ENCODE data around the gene OGFOD3. TPM values are rescaled to one million over a fixed set of nuclear protein-coding genes. Genes with fewer than 3 reads are reported as not detected.
A peak's percentile ranks its signal among the peaks of the same experiment; 100 is the strongest.

Gene OGFOD3
- total and polyA plus RNA-seq, 9 donors, result 17.2 to 25.9 (median 23.2) TPM

- Histone ChIP-seq H3K27me3 (ENCODE audit: control insufficient read depth, insufficient read depth, low read length) (no peaks in the 10 kb centered on the region), H3K9me3 (replicated peaks; ENCODE audit: control insufficient read depth, low read depth, low read length) (no peaks in the 10 kb centered on the region), H3K4me3 (ENCODE audit: low read length) (no peak overlapping the region), H3K4me1 (ENCODE audit: control insufficient read depth, insufficient read depth, low read length) (peaks cover 47% of the 10 kb centered on the region), H3K27ac (ENCODE audit: low read length) (peak overlapping the region; percentile 89), H3K36me3 (ENCODE audit: control insufficient read depth, insufficient read depth, low read length) (peaks cover 31% of the 10 kb centered on the region)
- peak; percentile 96 for DNase-seq
- WGBS (ENCODE audit: insufficient coverage), result 10% methylated on average over 13 of the region's 13 CpGs
Measured at GRCh38 chr17:82399041-82399441, 19.3 kb downstream of the OGFOD3 start.

GRCh38 chr17:82397449-82398335 lies 20.7 kb downstream of the OGFOD3 start:
- peaks cover 47% of the 10 kb centered on the region for H3K4me1 ChIP-seq (ENCODE audit: control insufficient read depth, insufficient read depth, low read length)
- no peaks in the 10 kb centered on the region for H3K27me3 ChIP-seq (ENCODE audit: control insufficient read depth, insufficient read depth, low read length)
- no peak for DNase-seq
- H3K36me3 ChIP-seq (ENCODE audit: control insufficient read depth, insufficient read depth, low read length), result peaks cover 28% of the 10 kb centered on the region
- WGBS (ENCODE audit: insufficient coverage), result 87% methylated on average over 30 of the region's 38 CpGs
- no peak overlapping the region for H3K4me3 ChIP-seq (ENCODE audit: low read length)
- H3K27ac ChIP-seq (ENCODE audit: low read length), result no peak overlapping the region
- H3K9me3 ChIP-seq (replicated peaks; ENCODE audit: control insufficient read depth, low read depth, low read length), result no peaks in the 10 kb centered on the region

DNA sequence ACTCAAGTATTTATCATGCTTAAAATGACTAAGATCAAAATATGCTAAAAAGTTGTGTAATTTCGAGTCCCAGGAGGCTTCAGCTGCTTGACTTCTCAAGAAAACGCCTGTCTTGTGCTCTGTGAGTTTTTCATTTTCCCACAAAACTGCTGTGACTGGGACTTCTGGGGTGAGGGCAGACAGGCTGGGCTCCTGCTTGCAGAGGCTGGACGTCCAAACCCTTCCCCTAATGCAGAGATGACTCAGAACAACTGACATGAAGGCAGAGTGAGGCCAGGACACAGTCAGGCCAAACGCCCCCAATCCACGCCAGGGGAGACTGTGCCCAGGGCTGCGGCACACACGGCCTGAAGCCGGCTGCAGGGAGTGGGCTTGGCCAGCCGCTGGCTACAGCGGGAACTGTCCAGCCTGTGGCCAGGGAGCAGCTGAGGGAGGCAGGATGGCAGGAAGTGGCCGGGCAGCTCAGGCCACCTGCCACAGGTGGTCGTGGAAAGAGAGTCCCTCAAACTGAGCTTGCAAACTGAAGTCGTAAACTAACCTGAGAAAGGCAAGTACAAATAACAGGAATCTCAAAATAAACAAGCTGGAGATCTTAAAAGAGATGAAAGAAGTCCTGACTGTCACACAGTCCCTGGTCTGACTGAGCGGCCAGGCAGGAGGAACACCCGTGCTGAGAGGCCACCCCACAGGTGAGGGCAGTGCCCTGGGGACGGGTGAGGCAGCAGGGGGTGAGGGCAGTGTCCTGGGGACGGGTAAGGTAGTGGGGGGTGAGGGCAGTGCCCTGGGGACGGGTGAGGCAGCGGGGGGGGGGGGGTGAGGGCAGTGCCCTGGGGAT lies 21.6 kb downstream of the OGFOD3 start:
- 60% methylated on average over 12 of the region's 19 CpGs for WGBS (ENCODE audit: insufficient coverage)
- Histone ChIP-seq H3K9me3 (replicated peaks; ENCODE audit: control insufficient read depth, low read depth, low read length) (no peaks in the 10 kb centered on the region), H3K36me3 (ENCODE audit: control insufficient read depth, insufficient read depth, low read length) (peaks cover 29% of the 10 kb centered on the region), H3K27me3 (ENCODE audit: control insufficient read depth, insufficient read depth, low read length) (no peaks in the 10 kb centered on the region), H3K4me3 (ENCODE audit: low read length) (no peak overlapping the region), H3K27ac (ENCODE audit: low read length) (no peak overlapping the region), H3K4me1 (ENCODE audit: control insufficient read depth, insufficient read depth, low read length) (peaks cover 46% of the 10 kb centered on the region)
- DNase-seq, result no peak

DNA sequence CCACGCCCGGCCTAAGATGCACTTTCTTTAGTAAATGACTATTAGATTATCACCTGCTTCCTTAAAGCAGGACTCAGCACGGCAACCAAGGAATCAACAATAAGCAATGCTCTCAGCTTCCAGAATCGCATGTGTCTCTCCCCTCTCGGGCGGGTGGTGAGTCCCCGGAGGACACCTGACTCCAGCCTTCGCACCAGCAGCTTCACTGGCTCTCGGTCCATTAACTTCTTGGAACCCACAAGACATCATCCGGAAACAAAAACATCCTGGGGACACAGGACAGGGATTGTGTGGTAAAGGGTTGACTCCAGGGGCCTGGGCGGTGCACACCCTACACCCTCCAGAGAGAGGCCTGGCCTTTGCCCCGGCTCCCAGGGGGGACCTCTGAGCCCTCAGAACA lies 24.1 kb downstream of the OGFOD3 start:
- DNase-seq, result no peak
- peaks cover 27% of the 10 kb centered on the region for H3K4me1 ChIP-seq (ENCODE audit: control insufficient read depth, insufficient read depth, low read length)
- H3K9me3 ChIP-seq (replicated peaks; ENCODE audit: control insufficient read depth, low read depth, low read length), result no peaks in the 10 kb centered on the region
- H3K27ac ChIP-seq (ENCODE audit: low read length), result no peak overlapping the region
- H3K27me3 ChIP-seq (ENCODE audit: control insufficient read depth, insufficient read depth, low read length), result no peaks in the 10 kb centered on the region
- peaks cover 35% of the 10 kb centered on the region for H3K36me3 ChIP-seq (ENCODE audit: control insufficient read depth, insufficient read depth, low read length)
- WGBS (ENCODE audit: insufficient coverage), result 86% methylated on average over 8 of the region's 12 CpGs
- H3K4me3 ChIP-seq (ENCODE audit: low read length), result no peak overlapping the region

DNA sequence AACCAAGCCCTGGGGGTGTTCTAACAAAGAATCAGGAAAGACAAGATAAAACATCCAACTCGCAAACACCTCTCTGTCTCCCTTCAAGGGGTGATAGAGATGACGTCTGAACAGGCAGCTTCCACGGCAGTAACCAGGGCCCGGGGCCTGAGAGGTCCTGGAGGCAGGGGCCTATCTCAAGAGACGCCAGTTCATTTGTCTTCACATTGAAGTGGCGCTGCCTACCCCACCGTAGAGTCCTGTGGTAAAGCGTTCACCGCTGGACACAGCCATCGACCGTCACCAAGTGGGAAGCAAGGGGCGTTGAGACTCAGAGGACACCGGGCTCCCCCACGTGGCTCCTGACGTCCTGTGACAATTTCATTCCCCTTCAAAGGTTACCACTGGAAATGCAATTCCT lies 25.4 kb downstream of the OGFOD3 start:
- 90% methylated on average over 14 of the region's 15 CpGs for WGBS (ENCODE audit: insufficient coverage)
- H3K4me1 ChIP-seq (ENCODE audit: control insufficient read depth, insufficient read depth, low read length), result peaks cover 20% of the 10 kb centered on the region
- no peak overlapping the region for H3K4me3 ChIP-seq (ENCODE audit: low read length)
- H3K27me3 ChIP-seq (ENCODE audit: control insufficient read depth, insufficient read depth, low read length), result peaks cover 2% of the 10 kb centered on the region
- no peaks in the 10 kb centered on the region for H3K9me3 ChIP-seq (replicated peaks; ENCODE audit: control insufficient read depth, low read depth, low read length)
- no peak for DNase-seq
- H3K27ac ChIP-seq (ENCODE audit: low read length), result no peak overlapping the region
- peaks cover 35% of the 10 kb centered on the region for H3K36me3 ChIP-seq (ENCODE audit: control insufficient read depth, insufficient read depth, low read length)

- Histone ChIP-seq H3K27ac (ENCODE audit: low read length) (no peak overlapping the region), H3K27me3 (ENCODE audit: control insufficient read depth, insufficient read depth, low read length) (peaks cover 6% of the 10 kb centered on the region), H3K9me3 (replicated peaks; ENCODE audit: control insufficient read depth, low read depth, low read length) (no peaks in the 10 kb centered on the region), H3K36me3 (ENCODE audit: control insufficient read depth, insufficient read depth, low read length) (peaks cover 35% of the 10 kb centered on the region), H3K4me1 (ENCODE audit: control insufficient read depth, insufficient read depth, low read length) (peaks cover 20% of the 10 kb centered on the region), H3K4me3 (ENCODE audit: low read length) (no peak overlapping the region)
- 92% methylated on average over 22 of the region's 28 CpGs for WGBS (ENCODE audit: insufficient coverage)
- DNase-seq, result no peak
Measured at GRCh38 chr17:82392209-82392920, 26.0 kb downstream of the OGFOD3 start.

DNA sequence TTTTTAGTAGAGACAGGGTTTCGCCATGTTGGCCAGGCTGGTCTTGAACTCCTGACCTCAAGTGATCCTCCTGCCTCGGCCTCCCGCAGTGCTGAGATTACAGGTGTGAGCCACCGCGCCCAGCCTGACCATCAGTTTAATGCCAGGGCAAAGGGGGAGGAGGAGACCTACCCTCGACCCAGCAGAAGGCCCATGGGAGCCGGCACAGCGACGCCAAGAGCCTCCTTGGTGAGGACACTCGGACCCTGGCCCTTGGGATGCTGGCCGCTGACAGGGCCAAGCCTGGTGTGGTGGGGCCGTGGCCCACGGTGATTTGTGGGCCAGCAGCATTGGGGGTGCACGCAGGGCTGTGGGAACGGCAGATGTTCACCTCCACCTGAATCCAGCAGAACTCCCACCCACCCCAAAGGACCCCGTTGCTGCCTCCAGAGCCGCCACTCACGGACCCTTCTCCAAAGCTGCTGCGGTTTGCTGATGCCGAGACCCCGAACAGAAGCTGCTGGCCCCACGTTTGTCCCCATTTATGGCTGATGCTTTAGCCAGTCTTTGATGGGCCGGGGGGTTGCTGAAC lies 26.8 kb downstream of the OGFOD3 start:
- no peaks in the 10 kb centered on the region for H3K9me3 ChIP-seq (replicated peaks; ENCODE audit: control insufficient read depth, low read depth, low read length)
- 92% methylated on average over 21 of the region's 23 CpGs for WGBS (ENCODE audit: insufficient coverage)
- no peak overlapping the region for H3K4me3 ChIP-seq (ENCODE audit: low read length)
- no peak overlapping the region for H3K27ac ChIP-seq (ENCODE audit: low read length)
- H3K36me3 ChIP-seq (ENCODE audit: control insufficient read depth, insufficient read depth, low read length), result peaks cover 35% of the 10 kb centered on the region
- DNase-seq, result no peak
- H3K27me3 ChIP-seq (ENCODE audit: control insufficient read depth, insufficient read depth, low read length), result peaks cover 11% of the 10 kb centered on the region
- peaks cover 21% of the 10 kb centered on the region for H3K4me1 ChIP-seq (ENCODE audit: control insufficient read depth, insufficient read depth, low read length)

DNA sequence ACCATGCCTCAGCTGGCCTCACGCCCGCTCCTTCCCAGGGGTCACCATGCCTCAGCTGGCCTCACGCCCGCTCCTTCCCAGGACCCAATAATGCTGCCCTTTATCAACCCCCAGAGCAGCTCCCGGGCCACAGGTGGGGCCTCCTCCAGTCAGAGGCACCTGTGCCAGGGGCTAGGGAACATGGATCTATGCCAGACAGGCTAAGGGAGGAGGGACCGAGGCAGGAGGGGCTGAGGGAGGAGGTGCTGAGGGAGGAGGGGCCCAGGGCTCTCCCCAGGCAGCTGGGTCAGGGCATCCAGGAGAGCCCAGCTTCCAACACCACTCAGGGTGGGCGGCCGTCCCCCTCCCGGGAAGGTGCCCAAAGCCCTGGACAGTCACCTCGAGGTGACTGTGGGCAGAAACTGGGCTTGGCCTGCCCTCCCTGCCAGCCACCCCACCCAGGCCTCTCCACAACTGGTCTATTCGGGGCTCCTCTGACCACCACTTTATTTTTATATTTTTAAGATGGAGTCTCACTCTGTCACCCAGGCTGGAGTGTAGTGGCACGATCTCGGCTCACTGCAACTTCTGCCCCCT lies 27.4 kb downstream of the OGFOD3 start:
- H3K27me3 ChIP-seq (ENCODE audit: control insufficient read depth, insufficient read depth, low read length), result peaks cover 14% of the 10 kb centered on the region
- no peak overlapping the region for H3K27ac ChIP-seq (ENCODE audit: low read length)
- 93% methylated on average over 4 of the region's 13 CpGs for WGBS (ENCODE audit: insufficient coverage)
- H3K4me1 ChIP-seq (ENCODE audit: control insufficient read depth, insufficient read depth, low read length), result peaks cover 25% of the 10 kb centered on the region
- H3K36me3 ChIP-seq (ENCODE audit: control insufficient read depth, insufficient read depth, low read length), result peaks cover 35% of the 10 kb centered on the region
- H3K4me3 ChIP-seq (ENCODE audit: low read length), result no peak overlapping the region
- no peak for DNase-seq
- H3K9me3 ChIP-seq (replicated peaks; ENCODE audit: control insufficient read depth, low read depth, low read length), result no peaks in the 10 kb centered on the region

GRCh38 chr17:82390015-82390859 lies 28.1 kb downstream of the OGFOD3 start:
- 86% methylated on average over 24 of the region's 34 CpGs for WGBS (ENCODE audit: insufficient coverage)

More at GRCh38 chr17:82390015-82390859, 28.1 kb downstream of the OGFOD3 start:
- Histone ChIP-seq H3K27ac (ENCODE audit: low read length) (no peak overlapping the region), H3K27me3 (ENCODE audit: control insufficient read depth, insufficient read depth, low read length) (peaks cover 14% of the 10 kb centered on the region), H3K4me1 (ENCODE audit: control insufficient read depth, insufficient read depth, low read length) (peaks cover 32% of the 10 kb centered on the region), H3K4me3 (ENCODE audit: low read length) (no peak overlapping the region), H3K9me3 (replicated peaks; ENCODE audit: control insufficient read depth, low read depth, low read length) (no peaks in the 10 kb centered on the region), H3K36me3 (ENCODE audit: control insufficient read depth, insufficient read depth, low read length) (peaks cover 35% of the 10 kb centered on the region)
- DNase-seq, result no peak
